H1 (cell line): ENCODE results near the gene OR51I2. TPM values are rescaled to one million over a fixed set of nuclear protein-coding genes. Genes with fewer than 3 reads are reported as not detected.

Experiments
- CTCF ChIA-PET: fragments of 300-600 bp; sonication (Branson Sonifier 250); formaldehyde crosslinking; loops from one replicate; lab custom pipeline; 2021; ENCODE audit not compliant: partially characterized antibody; lab: Charles Lee
- POLR2A ChIA-PET: fragments of 300-600 bp; sonication (Branson Sonifier 250); formaldehyde crosslinking; loops from one replicate; lab custom pipeline; 2021; ENCODE audit warnings: inconsistent platforms; ENCODE audit not compliant: partially characterized antibody; lab: Charles Lee
- DNase-seq, 2 experiments: peaks; one replicate each; pipeline versions ENCODE4 v3.0.0 to v3.0.0-alpha.2; 2010 to 2022; ENCODE audit warnings: low spot score in 2 of 2, low read depth in 1 of 2, mixed read lengths in 1 of 2
- FAIRE-seq: peaks from 2 replicates; lab custom pipeline; 2011; peaks lifted over from hg19 to GRCh38; lab: Jason Lieb, UNC
- H2AFZ ChIP-seq: 2 replicates; pipeline ENCODE4 v1.8.1; 2012; ENCODE audit warnings: low read length, inconsistent platforms
- H2AK5ac ChIP-seq: 2 replicates; pipeline ENCODE4 v1.6.1; 2013; ENCODE audit warnings: low read depth, low read length
- H2BK120ac ChIP-seq: replicated peaks from 2 replicates; pipeline ENCODE3; 2013; ENCODE audit warnings: low read depth, low read length, inconsistent platforms
- H2BK12ac ChIP-seq: 2 replicates; pipeline ENCODE4 v1.6.1; 2013; ENCODE audit warnings: low read depth, low read length
- H2BK15ac ChIP-seq: 2 replicates; pipeline ENCODE4 v1.6.1; 2013; ENCODE audit warnings: low read length
- H2BK20ac ChIP-seq: 2 replicates; pipeline ENCODE4 v1.6.1; 2013; ENCODE audit warnings: low read length
- H2BK5ac ChIP-seq: 2 replicates; pipeline ENCODE4 v1.6.1; 2013; ENCODE audit warnings: low read depth, low read length
- H3K14ac ChIP-seq: 2 replicates; pipeline ENCODE4 v1.6.1; 2013; ENCODE audit warnings: inconsistent platforms; ENCODE audit not compliant: insufficient read length
- H3K18ac ChIP-seq: 2 replicates; pipeline ENCODE4 v1.6.1; 2013; ENCODE audit warnings: low read length; ENCODE audit errors: extremely low read depth
- H3K23ac ChIP-seq: 2 replicates; pipeline ENCODE4 v1.6.1; 2013; ENCODE audit warnings: inconsistent platforms; ENCODE audit not compliant: insufficient read length
- H3K23me2 ChIP-seq: 2 replicates; pipeline ENCODE4 v1.6.1; 2013; ENCODE audit warnings: low read depth, low read length
- H3K27ac ChIP-seq: 2 replicates; pipeline ENCODE4 v1.6.1; 2011; ENCODE audit warnings: low read depth, low read length, inconsistent platforms
- H3K27me3 ChIP-seq, 4 experiments: replicated peaks in 1 of 4; 1 replicate in 1 of 4; 2 replicates in 3 of 4; pipeline versions ENCODE4 v1.6.1 to v1.8.1; 2011 to 2013; ENCODE audit warnings: low read length in 3 of 4, mild to moderate bottlenecking in 3 of 4, inconsistent platforms in 2 of 4, mixed read lengths in 2 of 4, moderate library complexity in 1 of 4; ENCODE audit not compliant: control insufficient read depth in 3 of 4, insufficient read depth in 3 of 4; ENCODE audit errors: extremely low read depth in 1 of 4
- H3K36me3 ChIP-seq, 4 experiments: 2 replicates each; pipeline versions ENCODE4 v1.6.1 to v1.8.1; 2011 to 2013; ENCODE audit warnings: mild to moderate bottlenecking in 4 of 4, low read length in 3 of 4, moderate library complexity in 2 of 4, control low read depth in 1 of 4, inconsistent platforms in 1 of 4; ENCODE audit not compliant: insufficient read depth in 4 of 4, control insufficient read depth in 2 of 4
- H3K4ac ChIP-seq: replicated peaks from 2 replicates; pipeline ENCODE3; 2013; ENCODE audit warnings: low read length, low read depth, mixed read lengths, inconsistent platforms; ENCODE audit not compliant: insufficient read length
- H3K4me1 ChIP-seq, 4 experiments: replicated peaks in 1 of 4; 1 replicate in 1 of 4; 2 replicates in 3 of 4; pipeline versions ENCODE4 v1.6.1 to v1.8.1; 2011 to 2013; ENCODE audit warnings: low read length in 3 of 4, inconsistent platforms in 2 of 4, mixed read lengths in 1 of 4; ENCODE audit not compliant: insufficient read depth in 4 of 4, control insufficient read depth in 3 of 4
- H3K4me2 ChIP-seq, 2 experiments: 2 replicates each; pipeline versions ENCODE4 v1.6.1 to v1.8.1; 2011 to 2013; ENCODE audit warnings: low read depth in 2 of 2, low read length in 2 of 2, control low read depth in 1 of 2, inconsistent platforms in 1 of 2, mild to moderate bottlenecking in 1 of 2; ENCODE audit not compliant: insufficient read depth in 1 of 2
- H3K4me3 ChIP-seq, 4 experiments: fragments of 200-600, 300-600 bp in 1 of 4; sonication (generic), shearing (Covaris generic), sonication (Bioruptor Twin) in 1 of 4; 2 replicates each; pipeline versions ENCODE4 v1.5.1 to v1.8.1; 2011 to 2016; ENCODE audit warnings: low read length in 4 of 4, low read depth in 3 of 4, control low read depth in 2 of 4, inconsistent platforms in 2 of 4, mild to moderate bottlenecking in 2 of 4, mixed read lengths in 1 of 4, moderate library complexity in 1 of 4; ENCODE audit not compliant: insufficient read depth in 2 of 4; ENCODE audit errors: extremely low read depth in 1 of 4
- H3K56ac ChIP-seq: replicated peaks from 2 replicates; pipeline ENCODE3; 2013; ENCODE audit warnings: low read depth, mild to moderate bottlenecking, mixed read lengths, low read length, inconsistent platforms; ENCODE audit not compliant: insufficient read length
- H3K79me1 ChIP-seq: 2 replicates; pipeline ENCODE4 v1.6.1; 2013; ENCODE audit warnings: low read depth, low read length, control low read depth
- H3K79me2 ChIP-seq, 2 experiments: 2 replicates each; pipeline versions ENCODE4 v1.6.1 to v1.8.1; 2012 to 2013; ENCODE audit warnings: low read length in 2 of 2, mild to moderate bottlenecking in 2 of 2, inconsistent platforms in 1 of 2; ENCODE audit not compliant: insufficient read depth in 2 of 2, control insufficient read depth in 1 of 2
- H3K9ac ChIP-seq, 4 experiments: replicated peaks in 1 of 4; 1 replicate in 1 of 4; 2 replicates in 3 of 4; pipeline versions ENCODE4 v1.6.1 to v1.8.1; 2011 to 2013; ENCODE audit warnings: low read depth in 3 of 4, low read length in 3 of 4, control low read depth in 2 of 4, mild to moderate bottlenecking in 2 of 4, moderate library complexity in 2 of 4, inconsistent platforms in 1 of 4; ENCODE audit errors: extremely low read depth in 1 of 4
- H3K9me3 ChIP-seq, 2 experiments: 2 replicates each; pipeline versions ENCODE4 v1.6.1 to v1.8.1; 2012 to 2013; ENCODE audit warnings: mild to moderate bottlenecking in 2 of 2, moderate library complexity in 2 of 2, control low read depth in 1 of 2, inconsistent platforms in 1 of 2, low read depth in 1 of 2, low read length in 1 of 2, mixed read lengths in 1 of 2; ENCODE audit not compliant: insufficient read depth in 2 of 2
- H4K20me1 ChIP-seq, 2 experiments: replicated peaks in 1 of 2; 2 replicates each; pipeline versions ENCODE3 to v1.8.1; 2011 to 2013; ENCODE audit warnings: inconsistent platforms in 2 of 2, low read length in 2 of 2, mild to moderate bottlenecking in 1 of 2; ENCODE audit not compliant: insufficient read depth in 2 of 2, control insufficient read depth in 1 of 2
- H4K5ac ChIP-seq: 2 replicates; pipeline ENCODE4 v1.6.1; 2013; ENCODE audit warnings: low read length, low read depth, mixed read lengths, inconsistent platforms; ENCODE audit not compliant: insufficient read length
- H4K8ac ChIP-seq: 2 replicates; pipeline ENCODE4 v1.8.0; 2013; ENCODE audit warnings: mild to moderate bottlenecking, moderate library complexity, low read length, inconsistent platforms; ENCODE audit not compliant: insufficient read depth; ENCODE audit errors: extremely low read depth
- H4K91ac ChIP-seq: replicated peaks from 2 replicates; pipeline ENCODE3; 2013; ENCODE audit warnings: low read length, mixed read lengths, inconsistent platforms; ENCODE audit not compliant: insufficient read length
- CEBPB ChIP-seq: IDR thresholded peaks from 2 replicates; pipeline ENCODE4 v1.6.1; 2012; ENCODE audit warnings: low read depth, low read length
- CTBP2 ChIP-seq: IDR thresholded peaks from 2 replicates; pipeline ENCODE4 v1.7.0; 2011; ENCODE audit warnings: borderline replicate concordance, mild to moderate bottlenecking, moderate library complexity, mixed read lengths, low read length; ENCODE audit not compliant: insufficient read depth, insufficient read length
- HDAC6 ChIP-seq: IDR thresholded peaks from one replicate; pipeline ENCODE4 v1.7.1; 2012; ENCODE audit warnings: low read depth, mild to moderate bottlenecking, inconsistent platforms, low read length, moderate library complexity
- NRF1 ChIP-seq: IDR thresholded peaks from 2 replicates; pipeline ENCODE4 v1.6.1; 2011; ENCODE audit warnings: mild to moderate bottlenecking, low read depth, low read length, improper control_type of control experiment
- POLR2A ChIP-seq, 2 experiments: IDR thresholded peaks; 1 replicate in 1 of 2; 2 replicates in 1 of 2; pipeline ENCODE4 v1.6.1; 2011; ENCODE audit warnings: low read depth in 2 of 2, low read length in 2 of 2, mild to moderate bottlenecking in 2 of 2; ENCODE audit errors: control extremely low read depth in 1 of 2
- RFX5 ChIP-seq: IDR thresholded peaks from 2 replicates; pipeline ENCODE4 v1.6.1; 2011; ENCODE audit warnings: low read depth, low read length, improper control_type of control experiment, borderline replicate concordance
- SAP30 ChIP-seq: fragments of 300-600 bp; sonication (generic); IDR thresholded peaks from 2 replicates; pipeline ENCODE4 v1.7.1; 2012; ENCODE audit warnings: low read length, moderate library complexity, mild to moderate bottlenecking, inconsistent platforms; ENCODE audit not compliant: insufficient read depth, insufficient replicate concordance
- SP4 ChIP-seq: IDR thresholded peaks from 2 replicates; pipeline ENCODE4 v1.6.1; 2012; ENCODE audit warnings: low read length, inconsistent platforms
- SRF ChIP-seq: IDR thresholded peaks from 2 replicates; pipeline ENCODE4 v1.6.1; 2011; ENCODE audit warnings: mild to moderate bottlenecking, low read depth, low read length, moderate library complexity
- YY1 ChIP-seq: IDR thresholded peaks from 2 replicates; pipeline ENCODE4 v1.6.1; 2011; ENCODE audit warnings: low read depth, mild to moderate bottlenecking, low read length
- WGBS, 2 experiments: shearing (Covaris generic) in 1 of 2; methylation state at CpG; one replicate each; pipeline versions ENCODE4 v1.1.6 to v1.1.7; 2013 to 2015; ENCODE audit warnings: low lambda C conversion rate in 2 of 2, mixed read lengths in 2 of 2, inconsistent platforms in 1 of 2, low coverage in 1 of 2, missing lambda C conversion rate in 1 of 2; ENCODE audit not compliant: insufficient replicate concordance in 2 of 2, insufficient coverage in 1 of 2, insufficient read length in 1 of 2; ENCODE audit errors: extremely low coverage in 1 of 2, missing lambda C conversion rate in 1 of 2; 5-methylcytosine and 5-hydroxymethylcytosine counted together
- polyA plus RNA-seq, 7 experiments: library from polyadenylated mRNA; depleted of rRNA in 3 of 7; stranded (reverse) in 5 of 7; unstranded in 2 of 7; fragments of >200 nt in 5 of 7; fragments of 200-250 nt in 2 of 7; gene quantifications; 1 replicate in 5 of 7; 2 replicates in 1 of 7; 4 replicates in 1 of 7; pipeline versions ENCODE4 v1.2.1 to v1.2.3, GENCODE V29; 2011 to 2013; ENCODE audit warnings: missing spikeins in 2 of 7, mixed read lengths in 2 of 7
- total RNA-seq: library from RNA; stranded (reverse); fragmentation: NEBNext Ultra II Directional; extraction: Animal tissue kit (Norgen Biotek cat#: 25700); gene quantifications from 2 replicates; pipeline ENCODE4 v1.2.1, GENCODE V29; 2021
- TF ChIP-seq, protein P1 (sequence below): IDR thresholded peaks from 2 replicates; pipeline ENCODE4 v1.6.1; 2012; ENCODE audit warnings: low read length, inconsistent platforms

Gene OR51I2
- total and polyA plus RNA-seq, 2 of the 8 experiments (the other 6 are each of a cell fraction or from before 2014, with no cell fraction given), result not detected

GRCh38 chr11:5499671-5500070 lies 50.5 kb downstream of the OR51I2 start:
- WGBS, 2 experiments, result 96% methylated on average over 2 of the region's 2 CpGs; no CpG with 5 or more reads in 1 of the 2 experiments
- H2BK5ac ChIP-seq, result no peak overlapping the region
- H2BK20ac ChIP-seq, result no peak overlapping the region
- no peak overlapping the region for H4K8ac ChIP-seq
- no peak overlapping the region for H3K56ac ChIP-seq
- no peak overlapping the region for H3K18ac ChIP-seq
- H2AFZ ChIP-seq, result no peak overlapping the region
- no peak overlapping the region for H3K4me2 ChIP-seq
- no peak overlapping the region for H3K14ac ChIP-seq
- H3K4me3 ChIP-seq, result no peak overlapping the region
- H2BK12ac ChIP-seq, result no peak overlapping the region
- no peaks in the 10 kb centered on the region for H3K79me1 ChIP-seq
- no peaks in the 10 kb centered on the region for H3K23me2 ChIP-seq
- POLR2A ChIA-PET, result no interaction called here
- TF ChIP-seq NRF1, result no peak
- TF ChIP-seq HDAC6, result no peak
- no peak for TF ChIP-seq YY1
- TF ChIP-seq, protein P1, sequence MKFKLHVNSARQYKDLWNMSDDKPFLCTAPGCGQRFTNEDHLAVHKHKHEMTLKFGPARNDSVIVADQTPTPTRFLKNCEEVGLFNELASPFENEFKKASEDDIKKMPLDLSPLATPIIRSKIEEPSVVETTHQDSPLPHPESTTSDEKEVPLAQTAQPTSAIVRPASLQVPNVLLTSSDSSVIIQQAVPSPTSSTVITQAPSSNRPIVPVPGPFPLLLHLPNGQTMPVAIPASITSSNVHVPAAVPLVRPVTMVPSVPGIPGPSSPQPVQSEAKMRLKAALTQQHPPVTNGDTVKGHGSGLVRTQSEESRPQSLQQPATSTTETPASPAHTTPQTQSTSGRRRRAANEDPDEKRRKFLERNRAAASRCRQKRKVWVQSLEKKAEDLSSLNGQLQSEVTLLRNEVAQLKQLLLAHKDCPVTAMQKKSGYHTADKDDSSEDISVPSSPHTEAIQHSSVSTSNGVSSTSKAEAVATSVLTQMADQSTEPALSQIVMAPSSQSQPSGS, result no peak
- TF ChIP-seq CEBPB, result no peak
- no peak for TF ChIP-seq POLR2A (IDR thresholded peaks at IDR 0.05; ENCODE audit: control extremely low read depth in 1 of 2, low read depth in 2 of 2, low read length in 2 of 2)
- TF ChIP-seq CTBP2, result no peak
- no peak for TF ChIP-seq SAP30
- no peak for TF ChIP-seq SRF
- TF ChIP-seq RFX5, result no peak
- TF ChIP-seq SP4, result no peak
- H2BK120ac ChIP-seq, result no peak overlapping the region
- H3K23ac ChIP-seq, result no peak overlapping the region
- H3K27ac ChIP-seq, result no peak overlapping the region
- FAIRE-seq, result no peak
- H3K4me1 ChIP-seq, result no peaks in the 10 kb centered on the region
- no peak overlapping the region for H2BK15ac ChIP-seq
- no peak overlapping the region for H3K9ac ChIP-seq
- no peak overlapping the region for H2AK5ac ChIP-seq
- no peaks in the 10 kb centered on the region for H3K27me3 ChIP-seq
- H4K5ac ChIP-seq, result no peak overlapping the region
- H4K91ac ChIP-seq, result no peak overlapping the region
- no peaks in the 10 kb centered on the region for H3K9me3 ChIP-seq
- no peak overlapping the region for H3K4ac ChIP-seq
- no peaks in the 10 kb centered on the region for H4K20me1 ChIP-seq
- no peaks in the 10 kb centered on the region for H3K36me3 ChIP-seq
- no peaks in the 10 kb centered on the region for H3K79me2 ChIP-seq
- no peak for DNase-seq
- CTCF ChIA-PET, result no interaction called here
